OCI-LY7 (cell line): Measurements from ENCODE around the gene INO80E.

Experiments used
- EZH2phosphoT487 ChIP-seq: fragments of 200-600 bp; sonication (generic); IDR thresholded peaks from 2 replicates; pipeline ENCODE4 v1.6.1; 2018; ENCODE audit warnings: low read depth, borderline replicate concordance, mild to moderate bottlenecking, mixed run types, antibody characterized with exemption, low read length, moderate library complexity, mixed read lengths
- TF ChIP-seq, protein P1 (sequence below): fragments of 200-600 bp; sonication (generic); conservative IDR thresholded peaks from 2 replicates; pipeline ENCODE4 v1.5.1; 2014; ENCODE audit warnings: mild to moderate bottlenecking, antibody characterized with exemption, low read length, moderate library complexity, mixed read lengths

DNA sequence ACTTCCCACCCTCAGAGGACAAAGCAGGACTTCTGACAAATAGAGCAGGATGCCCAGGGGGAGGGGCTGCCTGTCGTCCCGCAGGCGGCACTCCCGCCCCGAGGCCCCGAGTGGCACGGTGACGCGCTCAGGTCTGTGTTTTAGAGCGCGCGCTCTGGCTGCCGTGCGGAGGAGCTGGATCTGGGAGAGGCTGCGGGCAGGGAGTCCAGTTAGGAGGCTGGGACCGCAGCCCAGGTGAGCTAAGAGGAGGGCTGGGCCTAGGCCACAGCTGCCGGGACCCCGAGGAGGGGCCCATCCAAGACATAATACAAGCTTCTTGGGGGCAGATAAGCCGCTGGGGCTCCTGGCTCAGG, 8.4 kb downstream of the INO80E start:
- TF ChIP-seq, protein P1, sequence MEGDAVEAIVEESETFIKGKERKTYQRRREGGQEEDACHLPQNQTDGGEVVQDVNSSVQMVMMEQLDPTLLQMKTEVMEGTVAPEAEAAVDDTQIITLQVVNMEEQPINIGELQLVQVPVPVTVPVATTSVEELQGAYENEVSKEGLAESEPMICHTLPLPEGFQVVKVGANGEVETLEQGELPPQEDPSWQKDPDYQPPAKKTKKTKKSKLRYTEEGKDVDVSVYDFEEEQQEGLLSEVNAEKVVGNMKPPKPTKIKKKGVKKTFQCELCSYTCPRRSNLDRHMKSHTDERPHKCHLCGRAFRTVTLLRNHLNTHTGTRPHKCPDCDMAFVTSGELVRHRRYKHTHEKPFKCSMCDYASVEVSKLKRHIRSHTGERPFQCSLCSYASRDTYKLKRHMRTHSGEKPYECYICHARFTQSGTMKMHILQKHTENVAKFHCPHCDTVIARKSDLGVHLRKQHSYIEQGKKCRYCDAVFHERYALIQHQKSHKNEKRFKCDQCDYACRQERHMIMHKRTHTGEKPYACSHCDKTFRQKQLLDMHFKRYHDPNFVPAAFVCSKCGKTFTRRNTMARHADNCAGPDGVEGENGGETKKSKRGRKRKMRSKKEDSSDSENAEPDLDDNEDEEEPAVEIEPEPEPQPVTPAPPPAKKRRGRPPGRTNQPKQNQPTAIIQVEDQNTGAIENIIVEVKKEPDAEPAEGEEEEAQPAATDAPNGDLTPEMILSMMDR = no peak
- TF ChIP-seq EZH2phosphoT487 = no peak
